ENCODE measurements around the gene NEO1. TPM values are rescaled to one million over a fixed set of nuclear protein-coding genes. Genes with fewer than 3 reads are reported as not detected.
A peak's percentile ranks its signal among the peaks of the same experiment; 100 is the strongest.

NEO1 gene
- total and polyA plus RNA-seq, 7 donors: 2.5 to 33.3 (median 22.5) TPM

- ATAC-seq (peak; percentile 85 to 93 (median 88)), DNase-seq (no peak)
- Histone ChIP-seq H3K36me3 (ENCODE audit: insufficient read depth in 1 of 2, low read depth in 1 of 2) (peaks cover 7 to 74% of the 10 kb centered on the region in 2 donors), H3K9me3 (no peaks in the 10 kb centered on the region), H3K4me1 (peaks cover 11% of the 10 kb centered on the region), H3K4me3 (no peak overlapping the region), H3K27me3 (ENCODE audit: insufficient read depth in 3 of 3, low read length in 2 of 3) (no peaks in the 10 kb centered on the region), H3K27ac (peak overlapping the region; percentile 27)
- intact Hi-C loops (cut with DNase I): no loop called here
- WGBS, 3 donors: 40 to 59% (median 43%) methylated on average over 2 of the region's 2 CpGs
- TF ChIP-seq CTCF (IDR thresholded peaks at IDR 0.05): no peak
Measured at GRCh38 chr15:73283366-73283962, 231.2 kb downstream of the NEO1 start.

- peaks cover 7 to 74% of the 10 kb centered on the region in 2 donors for H3K36me3 ChIP-seq (ENCODE audit: insufficient read depth in 1 of 2, low read depth in 1 of 2)
- intact Hi-C loops (cut with DNase I): no loop called here
- peaks cover 11% of the 10 kb centered on the region for H3K4me1 ChIP-seq
- WGBS, 3 donors: 54 to 57% (median 54%) methylated on average over 3 of the region's 3 CpGs
- ATAC-seq: peak in 2 of 4 donors; percentile 6 to 20
- H3K27me3 ChIP-seq (ENCODE audit: insufficient read depth in 3 of 3, low read length in 2 of 3): no peaks in the 10 kb centered on the region
- no peaks in the 10 kb centered on the region for H3K9me3 ChIP-seq
- peak; percentile 12 for TF ChIP-seq CTCF (IDR thresholded peaks at IDR 0.05)
- no peak for DNase-seq
- peak overlapping the region; percentile 12 for H3K27ac ChIP-seq
- no peak overlapping the region for H3K4me3 ChIP-seq
Measured at GRCh38 chr15:73284090-73284716, 231.9 kb downstream of the NEO1 start.

- WGBS, 3 donors: 69 to 79% (median 71%) methylated on average over 2 of the region's 2 CpGs
- ATAC-seq: no peak
- intact Hi-C loops (cut with DNase I): no loop called here
Measured at GRCh38 chr15:73286311-73286710, 234.0 kb downstream of the NEO1 start.

GRCh38 chr15:73287019-73287418, 234.8 kb downstream of the NEO1 start:
- no peak for TF ChIP-seq CTCF (IDR thresholded peaks at IDR 0.05)
- intact Hi-C loops (cut with DNase I): no loop called here
- peaks cover 11% of the 10 kb centered on the region for H3K4me1 ChIP-seq
- H3K27ac ChIP-seq: no peak overlapping the region
- no peak for ATAC-seq
- WGBS, 3 donors: 64 to 79% (median 73%) methylated on average over 1 of the region's 1 CpG
- no peaks in the 10 kb centered on the region for H3K9me3 ChIP-seq
- H3K36me3 ChIP-seq (ENCODE audit: insufficient read depth in 1 of 2, low read depth in 1 of 2): peaks cover 4 to 79% of the 10 kb centered on the region in 2 donors
- H3K4me3 ChIP-seq: no peak overlapping the region
- DNase-seq: no peak
- H3K27me3 ChIP-seq (ENCODE audit: insufficient read depth in 3 of 3, low read length in 2 of 3): no peaks in the 10 kb centered on the region

More at GRCh38 chr15:73286311-73286710, 234.0 kb downstream of the NEO1 start:
- Histone ChIP-seq H3K27ac (no peak overlapping the region), H3K36me3 (ENCODE audit: insufficient read depth in 1 of 2, low read depth in 1 of 2) (peaks cover 4 to 77% of the 10 kb centered on the region in 2 donors), H3K4me3 (no peak overlapping the region), H3K9me3 (no peaks in the 10 kb centered on the region), H3K27me3 (ENCODE audit: insufficient read depth in 3 of 3, low read length in 2 of 3) (no peaks in the 10 kb centered on the region), H3K4me1 (peaks cover 11% of the 10 kb centered on the region)
- no peak for DNase-seq
- no peak for TF ChIP-seq CTCF (IDR thresholded peaks at IDR 0.05)

All from psoas muscle (tissue), 8 donors.